GM12878 (cell line): Measurements from ENCODE around the gene MCRIP2. TPM values are rescaled to one million over a fixed set of nuclear protein-coding genes. Genes with fewer than 3 reads are reported as not detected.

ENCODE experiments used
- ATAC-seq: fragments of 200-7000 bp; cut with Tn5 transposase; 3 replicates; pipeline ENCODE4 v1.9.1; 2020; ENCODE audit warnings: mild to moderate bottlenecking, moderate library complexity
- BruUV-seq: library from RNA; stranded (reverse); fragments of 400-500 nt; replicated peaks from 2 replicates; lab custom pipeline; 2021; lab: Mats Ljungman, UMichigan
- CTCF ChIA-PET: fragments of 300-600 bp; sonication (Branson Sonifier 250); formaldehyde crosslinking; extraction: SDS; loops from one replicate; lab custom pipeline; 2021; ENCODE audit warnings: inconsistent platforms; lab: Yijun Ruan, JAX
- POLR2A ChIA-PET: fragments of 350-600 bp; formaldehyde crosslinking; extraction: SDS; loops from one replicate; lab custom pipeline; 2021; ENCODE audit warnings: inconsistent platforms; lab: Charles Lee
- RAD21 ChIA-PET: fragments of 300-600 bp; sonication (Branson Sonifier 250); formaldehyde crosslinking; loops from one replicate; lab custom pipeline; 2023; ENCODE audit warnings: antibody characterized with exemption; ENCODE audit not compliant: unreplicated experiment; lab: Charles Lee
- SMC1A ChIA-PET: fragments of 300-600 bp; sonication (Branson Sonifier 250); formaldehyde crosslinking; loops from one replicate; lab custom pipeline; 2023; ENCODE audit not compliant: unreplicated experiment, uncharacterized antibody; lab: Charles Lee
- DNase-seq: peaks from one replicate; pipeline ENCODE4 v3.0.0-alpha.2; 2011; ENCODE audit warnings: low read depth, low spot score
- FAIRE-seq: peaks from 3 replicates; lab custom pipeline; 2011; peaks lifted over from hg19 to GRCh38; lab: Jason Lieb, UNC
- H2AFZ ChIP-seq: 2 replicates; pipeline ENCODE4 v1.6.0; 2011; ENCODE audit warnings: low read depth, low read length, control low read depth; ENCODE audit not compliant: control insufficient read depth
- H3K27ac ChIP-seq: 2 replicates; pipeline ENCODE4 v1.5.1; 2011; ENCODE audit warnings: control low read depth; ENCODE audit not compliant: control insufficient read depth, insufficient read depth
- H3K27me3 ChIP-seq, 2 experiments: replicated peaks in 1 of 2; 2 replicates each; pipeline versions ENCODE4 v1.6.0 to v1.6.1; 2011; ENCODE audit warnings: low read length in 1 of 2; ENCODE audit not compliant: control insufficient read depth in 2 of 2, insufficient read depth in 2 of 2
- H3K36me3 ChIP-seq, 2 experiments: 2 replicates each; pipeline ENCODE4 v1.5.1; 2011; ENCODE audit warnings: low read length in 1 of 2; ENCODE audit not compliant: control insufficient read depth in 2 of 2, insufficient read depth in 2 of 2
- H3K4me1 ChIP-seq: 2 replicates; pipeline ENCODE4 v1.6.1; 2011; ENCODE audit warnings: mild to moderate bottlenecking, low read length, moderate library complexity, mixed read lengths; ENCODE audit not compliant: control insufficient read depth, insufficient read depth
- H3K4me2 ChIP-seq: 2 replicates; pipeline ENCODE4 v1.6.0; 2011; ENCODE audit warnings: control low read depth; ENCODE audit not compliant: control insufficient read depth, insufficient read depth
- H3K4me3 ChIP-seq: fragments of 200-600 bp; sonication (generic); 2 replicates; pipeline ENCODE4 v1.5.1; 2016
- H3K79me2 ChIP-seq: 2 replicates; pipeline ENCODE4 v1.6.0; 2011; ENCODE audit warnings: low read length; ENCODE audit not compliant: control insufficient read depth, insufficient read depth
- H3K9ac ChIP-seq: 2 replicates; pipeline ENCODE4 v1.8.0; 2011; ENCODE audit warnings: low read length, control low read depth, mixed read lengths; ENCODE audit not compliant: control insufficient read depth, insufficient read depth
- H3K9me3 ChIP-seq: replicated peaks from 3 replicates; pipeline ENCODE4 v1.5.1; 2011; ENCODE audit warnings: mild to moderate bottlenecking, low read length; ENCODE audit not compliant: control insufficient read depth, insufficient read depth
- H4K20me1 ChIP-seq: 2 replicates; pipeline ENCODE4 v1.6.0; 2011; ENCODE audit not compliant: control insufficient read depth, insufficient read depth
- PML ChIP-seq: IDR thresholded peaks from 2 replicates; pipeline ENCODE4 v1.6.1; 2012; ENCODE audit warnings: low read length, inconsistent platforms
- SP1 ChIP-seq: IDR thresholded peaks from one replicate; pipeline ENCODE4 v1.6.1; 2011; ENCODE audit warnings: low read depth, low read length
- SUPT20H ChIP-seq: IDR thresholded peaks from 2 replicates; pipeline ENCODE4 v1.6.1; 2011; ENCODE audit warnings: low read depth, mild to moderate bottlenecking, low read length, moderate library complexity, borderline replicate concordance; ENCODE audit not compliant: control insufficient read depth
- TAF1 ChIP-seq: IDR thresholded peaks from 2 replicates; pipeline ENCODE4 v1.6.1; 2011; ENCODE audit warnings: mild to moderate bottlenecking, low read depth, low read length, borderline replicate concordance
- ZBED1 ChIP-seq: IDR thresholded peaks from 2 replicates; pipeline ENCODE4 v1.6.1; 2016; ENCODE audit warnings: borderline replicate concordance
- ZNF217 ChIP-seq: fragments of 450-650 bp; IDR thresholded peaks from 2 replicates; pipeline ENCODE4 v1.6.1; 2017; ENCODE audit warnings: antibody characterized with exemption, mild to moderate bottlenecking
- WGBS: methylation state at CpG from one replicate; pipeline ENCODE4 v1.1.6; 2016; ENCODE audit warnings: low lambda C conversion rate; ENCODE audit not compliant: insufficient replicate concordance, insufficient coverage; ENCODE audit errors: missing lambda C conversion rate; 5-methylcytosine and 5-hydroxymethylcytosine counted together
- in situ Hi-C: fragments of 300-500 bp; cut with MboI; formaldehyde crosslinking; loops from 9 replicates; pipeline ENCODE4 v1.14.3; 2018; ENCODE audit warnings: mixed read lengths
- intact Hi-C: fragments of 100-400 bp; cut with micrococcal nuclease; formaldehyde crosslinking; loops from one replicate; pipeline ENCODE4 v1.14.2; 2022; ENCODE audit not compliant: unreplicated experiment
- polyA plus RNA-seq, 11 experiments: library from polyadenylated mRNA; depleted of rRNA in 4 of 11; unstranded in 6 of 11; stranded (reverse) in 5 of 11; fragments of >200 nt; fragmentation: Nextera tagmentation in 4 of 11; fragmentation: Illumina TruSeq in 1 of 11; extraction: Ambion mirVana in 4 of 11; extraction: Trizol in 1 of 11; gene quantifications; 1 replicate in 1 of 11; 2 replicates in 10 of 11; pipeline versions ENCODE4 v1.2.1 to v1.2.3, GENCODE V29; 2011 to 2016; ENCODE audit warnings: inconsistent platforms in 2 of 11, missing spikeins in 2 of 11, low read depth in 1 of 11
- total RNA-seq, 4 experiments: library from RNA; depleted of rRNA in 3 of 4; stranded (reverse); fragments of >200 nt in 3 of 4; fragmentation: Illumina TruSeq in 1 of 4; extraction: Trizol in 1 of 4; gene quantifications; 2 replicates each; pipeline versions ENCODE4 v1.2.1 to v1.2.3, GENCODE V29; 2013 to 2021
- TF ChIP-seq, protein P1 (sequence below): fragments of 450-650 bp; IDR thresholded peaks from 2 replicates; pipeline ENCODE4 v1.6.1; 2017; ENCODE audit warnings: mild to moderate bottlenecking
- TF ChIP-seq, protein P2 (sequence below): fragments of 450-650 bp; IDR thresholded peaks from 2 replicates; pipeline ENCODE4 v1.6.1; 2017; ENCODE audit warnings: low read depth, mild to moderate bottlenecking, moderate library complexity
- TF ChIP-seq, protein P3 (sequence below): IDR thresholded peaks from 2 replicates; pipeline ENCODE4 v1.6.1; 2011; ENCODE audit warnings: low read depth, mild to moderate bottlenecking, low read length, moderate library complexity, borderline replicate concordance; ENCODE audit errors: extremely low read depth

The MCRIP2 gene
- total and polyA plus RNA-seq, 10 of the 15 experiments (the other 5 are each of a cell fraction or from before 2014, with no cell fraction given): 0.19 to 93.1 (median 57.9) TPM

DNA sequence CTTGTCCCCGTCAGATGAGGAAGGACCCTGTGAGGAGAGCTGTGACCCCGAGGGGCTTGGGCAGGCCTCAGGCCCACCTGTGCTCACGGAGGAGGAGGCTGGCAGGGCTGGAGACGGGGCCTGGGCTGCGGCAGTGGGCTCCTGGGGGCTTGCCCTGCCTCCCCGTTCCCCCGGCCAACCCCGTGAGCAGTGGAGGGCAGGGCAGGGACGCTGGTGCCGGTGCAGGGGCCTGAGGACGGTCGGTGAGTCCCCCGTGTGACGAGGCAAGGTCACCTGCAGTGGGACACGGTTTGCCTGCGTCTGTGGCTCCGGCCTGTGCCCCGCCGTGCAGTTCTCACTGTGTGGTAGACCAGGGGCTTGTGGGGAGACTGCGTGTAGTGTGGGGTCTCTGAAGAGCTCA, 18.0 kb downstream of the MCRIP2 start:
- POLR2A ChIA-PET: no interaction called here
- H3K9ac ChIP-seq: no peak overlapping the region
- H3K4me3 ChIP-seq: no peak overlapping the region

DNA sequence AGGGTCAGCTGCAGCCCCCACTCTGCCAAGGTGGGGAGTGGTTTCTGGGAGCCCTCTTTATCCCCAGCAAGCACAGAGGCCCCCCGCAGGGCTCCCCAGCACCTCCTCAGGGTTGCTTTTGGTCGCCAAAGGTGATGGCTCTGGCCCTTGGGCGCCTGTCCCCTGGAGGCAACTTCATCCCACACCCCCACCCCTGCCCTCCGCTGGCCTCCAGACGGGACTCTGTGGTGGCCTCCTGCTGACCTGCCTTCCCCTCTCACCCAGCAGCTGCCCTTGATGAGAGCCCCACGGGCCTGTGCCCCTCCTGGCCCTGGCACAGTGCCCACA, 18.5 kb downstream of the MCRIP2 start:
- 82% methylated on average over 6 of the region's 6 CpGs for WGBS
- Histone ChIP-seq H3K27me3 (no peaks in the 10 kb centered on the region), H3K27ac (no peak overlapping the region), H3K9ac (no peak overlapping the region; the same call in 1 of the 2 replicates), H3K79me2 (no peaks in the 10 kb centered on the region), H3K4me2 (no peak overlapping the region), H3K4me3 (no peak overlapping the region), H3K4me1 (peaks cover 3% of the 10 kb centered on the region; the same call in 1 of the 2 replicates), H4K20me1 (no peaks in the 10 kb centered on the region), H2AFZ (no peak overlapping the region), H3K36me3 (no peaks in the 10 kb centered on the region; a peak in 2 of 4 replicates), H3K9me3 (no peaks in the 10 kb centered on the region)
- ChIA-PET POLR2A (no interaction called here), CTCF (interaction anchor here (0.6 to 1.4 kb wide), 4 partner anchors 9 to 811 kb away, joined by 3 to 5 read pairs (median 4); partner anchors contain the start of gene METTL26), RAD21 (interaction anchor here (1.0 kb wide), 1 partner anchor 12 kb away, joined by 7 read pairs; no protein-coding TSS in a partner anchor), SMC1A (no interaction called here)
- no TSS peak for BruUV-seq
- DNase-seq: no peak
- no peak for FAIRE-seq
- ATAC-seq: no peak
- in situ Hi-C loops (loop anchor here (10.0 kb wide), 1 partner anchor 265 kb away; the partner anchor contains the start of gene NME4), intact Hi-C loops (loop anchor here (1.0 to 10.0 kb wide), 2 partner anchors 81 to 265 kb away; partner anchors contain the start of gene NME4)
- TF ChIP-seq, protein P1, sequence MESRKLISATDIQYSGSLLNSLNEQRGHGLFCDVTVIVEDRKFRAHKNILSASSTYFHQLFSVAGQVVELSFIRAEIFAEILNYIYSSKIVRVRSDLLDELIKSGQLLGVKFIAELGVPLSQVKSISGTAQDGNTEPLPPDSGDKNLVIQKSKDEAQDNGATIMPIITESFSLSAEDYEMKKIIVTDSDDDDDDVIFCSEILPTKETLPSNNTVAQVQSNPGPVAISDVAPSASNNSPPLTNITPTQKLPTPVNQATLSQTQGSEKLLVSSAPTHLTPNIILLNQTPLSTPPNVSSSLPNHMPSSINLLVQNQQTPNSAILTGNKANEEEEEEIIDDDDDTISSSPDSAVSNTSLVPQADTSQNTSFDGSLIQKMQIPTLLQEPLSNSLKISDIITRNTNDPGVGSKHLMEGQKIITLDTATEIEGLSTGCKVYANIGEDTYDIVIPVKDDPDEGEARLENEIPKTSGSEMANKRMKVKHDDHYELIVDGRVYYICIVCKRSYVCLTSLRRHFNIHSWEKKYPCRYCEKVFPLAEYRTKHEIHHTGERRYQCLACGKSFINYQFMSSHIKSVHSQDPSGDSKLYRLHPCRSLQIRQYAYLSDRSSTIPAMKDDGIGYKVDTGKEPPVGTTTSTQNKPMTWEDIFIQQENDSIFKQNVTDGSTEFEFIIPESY: no peak
- TF ChIP-seq PML: no peak
- TF ChIP-seq, protein P2, sequence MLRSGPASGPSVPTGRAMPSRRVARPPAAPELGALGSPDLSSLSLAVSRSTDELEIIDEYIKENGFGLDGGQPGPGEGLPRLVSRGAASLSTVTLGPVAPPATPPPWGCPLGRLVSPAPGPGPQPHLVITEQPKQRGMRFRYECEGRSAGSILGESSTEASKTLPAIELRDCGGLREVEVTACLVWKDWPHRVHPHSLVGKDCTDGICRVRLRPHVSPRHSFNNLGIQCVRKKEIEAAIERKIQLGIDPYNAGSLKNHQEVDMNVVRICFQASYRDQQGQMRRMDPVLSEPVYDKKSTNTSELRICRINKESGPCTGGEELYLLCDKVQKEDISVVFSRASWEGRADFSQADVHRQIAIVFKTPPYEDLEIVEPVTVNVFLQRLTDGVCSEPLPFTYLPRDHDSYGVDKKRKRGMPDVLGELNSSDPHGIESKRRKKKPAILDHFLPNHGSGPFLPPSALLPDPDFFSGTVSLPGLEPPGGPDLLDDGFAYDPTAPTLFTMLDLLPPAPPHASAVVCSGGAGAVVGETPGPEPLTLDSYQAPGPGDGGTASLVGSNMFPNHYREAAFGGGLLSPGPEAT: no peak
- TF ChIP-seq TAF1: no peak
- no peak for TF ChIP-seq SUPT20H
- TF ChIP-seq ZBED1: no peak
- TF ChIP-seq ZNF217: no peak
- TF ChIP-seq SP1: no peak

More for the DNA sequence above, 18.0 kb downstream of the MCRIP2 start:
- Histone ChIP-seq H3K27me3 (no peaks in the 10 kb centered on the region), H4K20me1 (no peaks in the 10 kb centered on the region), H3K27ac (no peak overlapping the region), H3K36me3 (no peaks in the 10 kb centered on the region; a peak in 2 of 4 replicates), H3K79me2 (no peaks in the 10 kb centered on the region), H3K9me3 (no peaks in the 10 kb centered on the region), H3K4me1 (peaks cover 3% of the 10 kb centered on the region; the same call in 1 of the 2 replicates), H3K4me2 (no peak overlapping the region), H2AFZ (no peak overlapping the region)
- ChIA-PET CTCF (interaction anchor here (1.2 to 1.4 kb wide), 2 partner anchors 9 to 11 kb away, joined by 3 to 5 read pairs; no protein-coding TSS in a partner anchor), RAD21 (no interaction called here), SMC1A (no interaction called here)
- intact Hi-C loops (loop anchor here (1.0 to 10.0 kb wide), 2 partner anchors 80 to 265 kb away; partner anchors contain the start of gene NME4), in situ Hi-C loops (loop anchor here (10.0 kb wide), 1 partner anchor 265 kb away; the partner anchor contains the start of gene NME4)
- ATAC-seq (no peak), DNase-seq (no peak), FAIRE-seq (no peak)
- 85% methylated on average over 20 of the region's 20 CpGs for WGBS
- no TSS peak for BruUV-seq
- TF ChIP-seq, protein P3, sequence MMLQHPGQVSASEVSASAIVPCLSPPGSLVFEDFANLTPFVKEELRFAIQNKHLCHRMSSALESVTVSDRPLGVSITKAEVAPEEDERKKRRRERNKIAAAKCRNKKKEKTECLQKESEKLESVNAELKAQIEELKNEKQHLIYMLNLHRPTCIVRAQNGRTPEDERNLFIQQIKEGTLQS: no peak
